DMS79 (cell line): ENCODE data around the gene BCL2L1.
"Not testable (repeated sequence)": the region's sequence is repeated elsewhere in the genome, so short reads cannot be mapped to it uniquely, and the experiment has no call there.

Experiments
- DNase-seq: peaks from one replicate; lab custom pipeline; 2025; lab: John Stamatoyannopoulos, UW

The BCL2L1 gene

DNA sequence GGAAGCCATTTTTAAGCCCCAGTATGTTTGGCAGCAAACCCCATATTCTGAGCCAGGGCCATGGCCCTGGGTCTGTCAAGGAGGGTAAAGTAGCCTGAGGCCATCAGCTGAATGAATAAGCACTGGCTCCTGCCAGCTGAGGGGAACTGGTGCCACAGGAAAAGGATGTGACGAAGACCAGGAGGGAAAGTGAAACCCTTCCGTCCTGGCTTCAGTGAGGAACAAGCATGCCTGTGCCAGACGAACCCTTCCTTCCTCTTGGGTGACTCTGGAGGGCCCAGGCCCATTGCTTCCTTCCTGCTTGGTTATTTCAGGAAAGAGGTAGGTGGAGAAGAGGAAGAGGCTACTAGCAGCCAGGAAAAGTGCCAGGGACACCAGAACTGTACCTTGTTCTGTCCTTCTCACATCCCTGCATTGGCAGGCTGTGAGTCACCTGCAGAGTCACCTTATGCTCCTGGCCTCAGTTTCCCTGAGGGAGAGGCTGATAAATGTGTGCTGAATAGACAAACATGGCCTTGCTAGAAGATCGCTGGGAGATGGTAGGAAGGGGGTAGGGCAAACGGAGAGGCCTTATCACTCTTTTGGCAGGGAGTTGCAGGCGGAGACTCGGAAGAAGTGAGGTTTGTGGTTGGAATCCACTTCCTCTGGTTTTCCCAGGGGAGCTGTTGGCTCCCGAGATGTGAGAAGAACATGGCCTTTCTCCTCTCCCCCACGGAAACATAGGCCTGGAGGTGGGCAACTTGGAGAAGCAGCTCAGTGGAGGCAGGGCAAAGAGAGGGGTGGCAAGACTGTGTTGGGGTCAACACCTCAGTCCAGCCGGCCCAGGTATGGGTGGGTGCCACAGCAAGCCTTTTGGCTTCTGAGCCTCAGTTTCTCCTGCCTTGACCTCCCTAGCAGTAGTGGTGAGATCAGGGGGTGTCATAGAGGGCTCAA is 47.5 kb downstream of the BCL2L1 start:
- peak; percentile 40 for DNase-seq

DNA sequence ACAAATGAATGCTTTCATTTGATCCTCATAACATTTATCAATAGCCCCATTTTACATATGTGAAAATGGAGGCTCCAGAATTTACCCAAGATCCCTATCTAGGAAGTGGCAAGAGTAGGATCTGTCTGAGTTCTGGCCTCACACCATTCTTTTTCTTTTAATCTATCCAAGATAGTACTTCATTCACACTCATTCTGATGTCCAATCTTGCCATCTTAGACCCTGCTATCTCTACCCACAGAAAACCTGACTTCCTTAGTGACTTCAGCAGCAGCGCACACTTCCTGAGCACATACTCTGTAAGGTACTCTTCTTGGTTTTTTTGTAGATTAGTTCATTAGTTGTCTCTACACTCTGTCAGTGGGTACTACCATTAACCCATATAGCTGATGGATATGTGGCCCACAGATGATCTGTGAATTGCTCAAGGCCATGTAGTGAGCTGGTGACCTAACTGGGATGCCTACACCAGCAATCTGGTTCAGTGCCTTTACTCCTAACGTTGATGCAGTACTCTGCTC is 48.7 kb downstream of the BCL2L1 start:
- no peak for DNase-seq

DNA sequence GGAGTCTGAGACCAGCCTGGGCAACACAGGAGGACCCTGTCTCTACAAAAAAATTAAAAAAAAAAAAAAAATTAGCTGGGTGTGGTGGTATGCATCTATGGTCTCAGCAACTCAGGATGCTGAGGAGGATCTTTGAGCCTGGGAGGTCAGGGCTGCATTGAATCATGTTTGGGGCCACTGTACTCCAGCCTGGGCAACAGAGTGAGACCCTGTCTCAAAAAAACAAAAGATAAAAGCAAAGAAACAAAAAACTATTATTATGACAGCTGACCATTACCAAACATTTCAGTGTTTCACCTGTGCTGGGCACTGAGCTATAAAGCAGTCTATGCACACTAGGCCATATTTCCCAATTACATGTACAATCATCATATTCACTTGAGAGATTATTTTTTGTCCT is 49.2 kb downstream of the BCL2L1 start:
- no peak for DNase-seq

DNA sequence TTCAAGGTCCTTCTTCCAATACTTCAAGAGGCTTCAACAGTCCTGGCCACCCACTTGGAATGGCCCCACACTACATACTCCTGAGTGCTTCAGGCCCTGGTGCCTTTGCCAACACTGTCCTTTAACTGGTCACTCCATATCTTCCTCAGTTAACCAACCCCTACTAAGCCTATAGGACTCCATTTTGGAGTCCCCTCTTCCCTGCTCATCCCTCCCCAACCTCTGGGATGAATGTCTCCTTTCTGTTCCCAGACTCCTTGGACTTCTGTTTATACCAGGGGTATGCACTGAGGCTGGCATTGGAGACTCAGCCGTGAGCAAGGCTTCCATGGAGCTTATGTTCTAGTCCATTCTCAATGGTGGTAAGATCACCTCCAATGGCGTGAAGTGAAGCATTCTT is 51.3 kb downstream of the BCL2L1 start:
- DNase-seq, result no peak

DNA sequence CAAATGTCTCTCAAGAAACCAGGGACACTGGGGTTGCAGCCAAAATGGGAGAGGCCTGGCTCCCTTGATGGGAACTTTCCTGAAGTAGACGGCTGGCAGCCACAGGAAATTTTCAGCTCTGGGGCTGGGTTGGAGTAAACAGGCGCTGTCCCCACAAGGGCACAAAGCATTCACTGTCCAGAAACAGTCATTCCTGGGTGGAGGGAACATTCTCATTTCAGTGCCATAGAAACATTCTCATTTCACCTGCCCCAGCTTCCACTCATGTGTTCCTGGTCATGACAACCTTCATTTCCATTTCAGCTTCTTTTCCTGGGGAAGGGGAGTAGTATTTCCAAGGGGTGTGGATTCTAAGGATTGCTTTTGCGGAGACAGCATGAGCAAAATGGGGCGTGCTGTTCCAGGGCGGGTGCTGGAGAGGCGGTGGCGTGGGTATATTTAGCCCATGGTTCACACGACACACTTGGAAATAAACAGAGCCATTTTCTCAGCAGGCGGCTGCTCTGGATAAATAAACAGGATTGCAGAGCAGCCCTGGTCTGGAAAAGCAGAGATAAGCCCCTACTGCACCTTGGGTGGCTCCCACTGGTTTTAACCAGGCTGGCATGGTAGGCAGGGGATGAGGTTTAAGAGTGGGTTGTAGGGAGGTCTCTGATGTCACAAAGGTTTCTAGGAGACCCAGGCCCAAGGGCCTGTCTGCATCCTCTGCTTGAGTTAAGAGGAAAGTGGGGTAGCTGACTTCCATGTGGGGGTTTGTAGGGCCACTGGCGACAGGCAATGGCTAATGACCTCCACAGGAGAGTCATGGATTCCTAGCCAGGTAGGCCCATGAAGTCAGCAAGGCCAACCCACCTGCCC is 52.1 kb downstream of the BCL2L1 start:
- no peak for DNase-seq

DNA sequence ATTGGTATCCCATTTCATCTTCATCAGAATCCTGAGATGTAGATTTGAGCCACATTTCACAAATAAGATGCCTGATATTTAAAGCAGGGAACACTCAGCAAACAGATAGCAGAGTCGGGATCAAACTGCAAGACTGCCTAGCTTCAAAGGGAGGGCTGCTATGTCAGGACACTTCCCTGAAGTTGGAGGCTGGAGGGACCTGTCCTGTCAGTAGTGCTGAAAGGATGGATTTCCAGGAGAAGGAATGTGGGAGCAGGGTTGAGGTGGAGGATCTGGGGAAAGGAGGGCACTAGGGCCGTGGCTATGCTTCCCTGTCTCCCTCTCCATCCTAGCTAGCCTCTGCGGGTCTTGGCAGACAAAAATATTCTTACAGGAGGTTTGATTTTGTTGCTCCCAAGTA is 52.8 kb downstream of the BCL2L1 start:
- DNase-seq, result no peak

DNA sequence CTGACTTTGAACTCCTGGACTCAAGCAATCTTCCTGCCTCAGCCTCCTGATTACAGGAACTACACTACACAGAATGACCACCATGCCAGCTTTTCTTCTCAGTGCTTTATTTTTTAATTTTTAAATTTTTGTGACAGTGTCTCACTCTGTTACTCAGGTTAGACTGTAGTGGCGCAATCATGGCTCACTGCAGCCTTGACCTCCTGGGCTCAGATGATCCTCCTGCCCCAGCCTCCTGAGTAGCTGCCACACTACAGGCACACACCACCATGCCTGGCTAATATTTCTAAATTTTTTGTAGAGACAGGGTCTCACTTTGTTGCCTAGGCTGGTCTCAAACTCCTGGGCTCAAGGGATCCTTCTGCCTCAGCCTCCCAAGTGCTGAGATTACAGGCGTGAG is 53.7 kb downstream of the BCL2L1 start:
- not testable (repeated sequence) for DNase-seq

DNA sequence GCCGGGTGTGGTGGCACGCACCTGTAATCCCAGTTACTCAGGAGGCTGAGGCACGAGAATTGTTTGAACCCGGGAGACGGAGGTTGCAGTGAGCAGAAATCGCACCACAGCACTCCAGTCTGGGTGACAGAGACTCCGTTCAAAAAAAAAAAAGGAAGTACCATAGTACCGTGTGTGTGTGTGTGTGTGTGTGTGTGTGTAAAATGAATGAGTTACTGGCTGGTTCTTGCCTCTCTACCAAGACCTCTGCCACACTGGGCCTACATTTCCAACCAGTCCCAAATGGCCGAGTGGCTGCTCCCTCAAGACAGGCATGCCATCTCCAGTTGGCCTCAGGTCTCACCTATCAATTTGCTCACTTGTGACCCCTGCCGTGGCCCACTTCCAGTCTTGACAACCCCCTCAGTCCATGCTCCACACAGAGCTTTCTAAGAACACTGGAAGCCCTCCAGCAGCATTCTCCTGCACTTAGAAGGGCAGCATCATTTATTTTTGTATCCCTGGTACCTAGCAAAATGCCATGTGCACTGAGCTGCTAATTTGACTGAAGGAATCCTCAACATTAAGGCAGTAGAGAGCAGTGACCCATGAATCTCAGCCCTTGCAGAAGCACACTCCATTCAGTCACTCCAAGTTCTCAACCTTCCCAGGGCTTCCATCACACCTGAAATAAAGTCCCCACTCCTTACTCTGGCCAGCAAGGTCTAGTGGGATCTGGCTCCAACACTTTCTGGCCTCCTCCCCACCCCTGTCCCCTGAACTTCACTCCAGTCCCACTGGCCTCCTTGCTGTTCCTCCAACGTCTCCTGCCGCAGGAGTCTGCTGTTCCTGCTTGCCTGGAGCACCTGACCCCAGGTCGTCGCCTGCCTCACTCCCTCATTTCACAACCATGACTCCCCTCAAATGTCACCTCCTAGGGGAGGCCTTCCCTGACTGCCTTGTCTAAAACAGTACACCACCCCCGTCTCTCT is 55.1 kb downstream of the BCL2L1 start:
- DNase-seq, result no peak

DNA sequence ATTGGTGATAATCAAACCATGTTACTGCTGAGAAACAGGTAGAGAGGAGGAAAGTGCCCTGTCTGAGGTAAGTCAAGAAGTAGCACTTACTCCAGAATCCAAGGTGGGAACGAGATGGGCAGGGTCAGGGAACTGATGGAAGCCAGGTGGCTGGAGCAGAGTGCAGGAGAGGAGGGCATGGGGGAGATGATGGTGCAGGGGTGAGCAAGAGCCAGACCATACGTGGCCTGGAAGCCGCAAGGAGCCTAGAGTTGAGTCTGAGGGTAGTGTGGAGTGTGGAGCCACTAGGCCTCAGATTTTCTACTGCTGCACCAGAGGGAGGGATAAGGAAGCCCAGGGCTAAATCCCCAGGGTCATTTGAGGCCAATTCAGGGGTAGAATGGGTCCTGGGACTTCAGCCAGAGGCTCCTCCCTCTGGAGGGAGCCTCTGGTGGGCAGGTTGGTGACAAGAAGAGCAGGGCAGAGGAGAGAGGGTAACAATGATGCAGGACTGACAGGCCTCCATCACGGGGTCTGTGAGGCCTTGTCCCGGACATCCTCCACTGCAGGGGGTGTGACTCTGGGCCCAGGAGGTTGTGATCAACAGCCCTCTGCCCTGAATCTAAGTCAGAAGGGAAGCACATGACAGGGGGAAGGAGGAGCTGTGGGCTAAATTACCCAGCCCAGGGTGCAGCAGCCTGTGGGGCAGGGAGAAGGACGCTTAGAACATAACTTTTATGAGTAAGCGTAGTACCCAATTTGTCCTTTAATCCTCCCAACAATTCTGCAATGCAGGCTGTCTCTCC is 56.2 kb downstream of the BCL2L1 start:
- DNase-seq, result no peak

DNA sequence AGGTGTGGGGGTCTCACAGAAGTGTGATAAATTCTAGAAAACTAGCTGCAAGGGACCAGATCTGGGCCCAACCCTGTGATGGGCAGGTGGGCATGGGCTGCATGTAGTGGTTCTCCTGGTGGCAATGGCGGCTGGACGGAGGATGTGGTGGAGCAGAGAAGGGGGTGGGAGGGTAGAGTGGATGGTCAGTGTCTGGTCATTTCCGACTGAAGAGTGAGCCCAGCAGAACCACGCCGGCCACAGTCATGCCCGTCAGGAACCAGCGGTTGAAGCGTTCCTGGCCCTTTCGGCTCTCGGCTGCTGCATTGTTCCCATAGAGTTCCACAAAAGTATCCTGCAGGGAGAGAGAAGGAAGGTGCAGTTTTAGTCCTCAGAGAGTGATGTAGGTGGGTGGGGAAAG is 56.9 kb downstream of the BCL2L1 start:
- DNase-seq, result no peak

DNA sequence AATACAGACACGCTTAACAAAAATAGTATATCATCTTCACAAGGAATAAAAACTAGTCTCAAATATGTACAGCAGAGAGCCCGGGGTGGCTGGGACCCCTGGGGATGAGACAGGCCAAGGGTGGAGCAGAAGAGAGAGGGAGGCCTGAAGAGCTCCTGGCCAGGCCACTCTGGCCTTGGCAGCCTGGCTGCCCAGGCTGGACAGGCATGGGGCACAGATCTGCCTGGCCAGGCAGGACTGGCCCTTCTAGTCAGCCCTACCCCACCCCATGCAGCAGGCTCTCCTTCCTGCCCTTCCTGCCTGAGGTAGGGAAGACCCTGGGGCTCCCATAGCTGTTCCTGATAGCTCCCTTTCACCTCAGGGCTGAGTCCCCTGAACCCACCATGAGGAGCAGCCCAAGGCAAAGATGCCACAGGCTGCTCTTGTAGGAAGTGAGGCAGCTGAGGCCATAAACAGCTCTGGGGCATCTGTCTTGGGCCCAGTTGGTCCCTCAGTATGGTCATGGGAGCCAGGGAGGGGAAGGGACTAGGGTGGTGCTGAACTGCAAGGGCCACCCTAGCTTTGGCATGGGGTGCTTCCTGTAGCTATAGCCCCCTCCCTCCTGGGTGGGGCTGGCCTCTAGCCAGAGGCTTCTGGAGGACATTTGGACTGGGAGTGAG is 57.8 kb downstream of the BCL2L1 start:
- DNase-seq, result no peak

DNA sequence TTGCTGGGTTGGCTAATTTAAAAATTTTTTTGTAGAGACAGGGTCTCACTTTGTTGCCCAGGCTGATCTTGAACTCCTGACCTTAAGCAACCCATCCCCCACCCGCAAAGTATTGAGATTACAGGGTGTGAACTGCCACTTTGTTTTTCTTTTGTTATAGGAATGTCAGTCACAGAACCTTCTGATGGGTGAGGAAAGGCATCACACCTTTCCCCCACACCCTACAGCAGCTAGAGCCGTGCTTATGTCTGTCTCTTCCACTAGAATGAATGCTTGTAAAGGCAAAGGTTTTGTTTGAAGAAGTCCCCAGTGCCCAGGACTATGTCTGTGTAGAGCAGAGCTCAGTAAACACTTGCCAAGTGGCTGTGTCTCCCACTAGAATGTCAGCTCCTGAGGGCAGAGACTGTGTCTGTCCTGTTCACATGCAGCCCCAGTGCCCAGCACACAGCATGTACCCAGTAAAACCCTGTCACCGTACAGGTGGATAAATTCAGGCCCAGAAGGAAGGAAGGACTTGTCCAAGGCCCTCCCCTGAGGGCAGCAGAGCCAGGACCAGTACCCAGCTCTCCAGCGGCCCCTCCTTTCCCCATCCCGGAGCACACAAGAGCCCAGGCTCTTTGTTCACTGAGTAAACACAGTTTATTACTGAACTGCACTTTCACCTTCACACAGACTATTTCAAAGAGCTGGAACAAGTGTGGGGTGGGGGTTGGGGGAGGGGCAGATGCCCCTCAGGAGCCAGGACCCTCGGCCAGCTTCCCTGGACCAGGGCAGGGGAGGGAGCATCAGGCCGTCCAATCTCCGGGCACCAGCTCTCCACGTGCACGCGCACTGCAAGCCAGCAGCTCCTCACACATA is 58.6 kb downstream of the BCL2L1 start:
- DNase-seq, result peak; percentile 77

DNA sequence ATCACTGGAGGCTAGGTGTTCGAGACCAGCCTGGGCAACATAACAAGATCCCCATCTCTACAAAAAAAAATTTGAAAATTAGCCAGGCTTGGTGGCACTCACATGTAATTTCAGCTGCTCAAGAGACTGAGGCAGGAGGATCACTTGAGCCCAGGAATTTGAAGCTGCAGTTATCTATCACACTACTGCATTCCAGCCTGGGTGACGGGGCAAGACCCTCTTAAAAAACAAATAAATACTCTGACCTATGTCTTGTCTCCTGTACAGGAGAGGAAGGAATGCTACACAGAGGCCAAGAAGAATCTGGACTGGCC is 59.2 kb downstream of the BCL2L1 start:
- no peak for DNase-seq

DNA sequence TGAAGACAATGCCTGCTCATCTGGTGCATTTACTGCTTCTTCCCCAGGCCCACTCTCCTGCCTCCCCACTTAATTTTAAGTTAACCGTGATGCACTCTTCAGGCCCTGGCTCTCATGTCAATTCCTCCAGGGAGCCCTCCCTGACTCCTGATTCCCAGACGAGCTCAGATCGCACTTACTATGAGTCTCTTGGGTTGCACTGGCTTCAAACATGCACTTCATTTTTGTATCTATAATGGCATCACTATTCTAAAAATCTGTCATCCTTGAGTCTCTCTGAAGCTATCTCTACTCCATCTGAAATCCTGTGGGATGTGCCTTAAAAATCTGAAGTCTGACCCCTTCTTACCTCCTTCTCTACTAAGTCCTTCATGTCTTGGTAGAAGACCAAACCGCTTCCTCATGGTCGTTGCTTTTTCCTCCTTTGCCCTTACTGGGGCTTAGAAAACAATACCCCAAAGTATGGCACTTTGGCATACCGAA is 60.3 kb downstream of the BCL2L1 start:
- no peak for DNase-seq

DNA sequence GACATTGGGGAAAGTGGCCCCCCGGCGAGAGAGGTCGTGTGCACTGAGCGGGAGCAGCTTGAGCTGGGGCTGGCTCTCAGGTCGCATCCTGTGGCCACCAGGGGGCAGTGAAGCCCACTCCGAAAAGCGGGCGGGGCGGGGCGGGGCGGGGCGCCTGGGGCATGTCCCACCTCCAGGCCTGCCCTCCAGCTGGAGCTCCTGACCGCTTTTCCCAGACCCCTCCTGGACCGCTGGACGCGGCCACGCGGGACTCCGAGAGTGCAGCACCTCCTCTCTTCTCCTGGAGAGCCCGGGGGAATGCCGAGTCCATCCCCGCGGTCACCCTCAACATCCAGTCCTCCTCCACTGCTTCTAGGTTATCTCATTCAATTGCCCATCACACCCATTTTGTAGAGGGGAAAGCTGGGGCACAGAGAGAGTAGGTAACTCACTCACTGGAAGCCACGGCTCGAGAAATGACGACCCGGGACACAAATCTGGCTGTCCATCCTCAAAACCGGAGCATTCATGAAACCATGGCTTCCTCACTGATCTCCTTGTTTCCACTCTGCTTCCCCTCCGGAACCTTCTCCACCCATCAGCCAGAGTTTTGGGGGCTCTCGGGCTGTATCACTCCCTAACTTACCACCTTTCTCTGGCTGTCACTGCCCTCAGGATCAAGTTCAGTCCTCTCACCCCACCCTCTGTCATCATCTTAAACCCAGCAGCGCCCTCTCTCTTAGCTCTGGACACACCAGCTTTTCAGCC is 60.9 kb downstream of the BCL2L1 start:
- peak; percentile 41 for DNase-seq

DNA sequence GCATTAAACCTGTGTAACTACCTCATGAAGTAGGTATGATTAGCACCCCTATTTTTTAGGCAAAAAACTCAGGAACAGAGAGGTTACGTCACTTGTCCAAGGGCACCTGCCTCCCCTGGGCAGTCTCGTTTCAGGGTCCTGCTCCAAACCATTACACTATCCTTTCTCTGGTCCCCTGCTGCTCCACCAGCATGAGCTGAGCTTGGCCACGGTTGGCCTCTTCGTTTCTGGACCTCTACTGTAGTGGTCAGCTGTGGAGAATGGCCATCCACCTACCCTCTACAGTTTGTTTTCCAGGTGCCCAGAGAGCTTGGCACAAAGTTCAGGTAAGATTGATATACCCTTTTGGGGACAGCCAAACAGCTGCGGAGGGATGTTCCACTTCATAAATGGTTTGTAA is 68.1 kb downstream of the BCL2L1 start:
- no peak for DNase-seq

DNA sequence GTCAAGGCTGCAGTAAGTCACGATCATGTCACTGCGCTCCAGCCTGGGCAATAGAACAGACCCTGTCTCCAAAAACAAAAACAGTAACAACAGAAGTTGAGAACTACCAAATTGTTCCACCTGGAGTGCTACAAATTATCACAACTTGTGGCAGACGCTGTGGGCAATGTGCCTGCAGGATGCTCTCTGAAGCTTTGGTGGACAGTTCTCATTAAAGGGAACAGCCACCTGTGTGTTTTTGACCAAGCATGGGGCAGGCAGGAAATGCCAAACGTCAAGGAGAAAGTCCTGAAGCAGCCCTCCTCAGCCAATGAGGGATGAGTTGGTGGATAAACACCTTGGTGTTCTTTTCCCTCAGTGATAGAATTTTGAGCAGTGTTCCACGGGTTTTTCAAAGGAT is 69.1 kb downstream of the BCL2L1 start:
- DNase-seq, result no peak

DNA sequence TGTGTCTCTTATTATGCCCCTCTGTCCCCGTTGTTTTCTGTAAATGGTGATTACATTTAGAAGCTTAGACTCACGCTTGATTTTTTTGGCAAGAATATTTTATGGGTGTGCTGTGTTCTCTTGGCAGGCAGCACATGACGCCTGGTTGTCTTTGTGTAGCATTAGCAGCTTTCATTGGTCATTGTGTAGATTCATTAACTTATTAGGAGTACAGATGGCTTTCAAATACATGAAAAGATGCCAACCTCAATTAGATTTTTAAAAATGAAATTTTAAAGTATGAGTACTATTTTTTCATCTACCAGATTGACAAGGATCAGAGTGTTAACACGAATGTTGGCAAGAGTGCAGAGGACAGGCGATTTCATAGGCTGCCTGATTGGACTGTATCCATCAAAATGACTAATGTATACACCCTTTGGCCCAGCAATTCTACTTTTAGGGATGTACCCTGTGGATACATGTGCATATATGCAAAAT is 69.7 kb downstream of the BCL2L1 start:
- no peak for DNase-seq
